Fibroblast of lung (primary cell): ENCODE measurements around the gene BNIP3.

Experiments
- EZH2 ChIP-seq: IDR thresholded peaks from 2 replicates; pipeline ENCODE4 v1.5.1; 2012; ENCODE audit warnings: low read length, control low read depth, mild to moderate bottlenecking; ENCODE audit errors: missing control alignments
- TF ChIP-seq, protein P1 (sequence below), 2 donors: IDR thresholded peaks in 1 of 2; conservative IDR thresholded peaks in 1 of 2; 1 replicate in 1 of 2; 2 replicates in 1 of 2; pipeline ENCODE4 v1.5.1; 2011 to 2012; ENCODE audit warnings: low read length in 2 of 2, control low read depth in 1 of 2, inconsistent platforms in 1 of 2, low read depth in 1 of 2, mild to moderate bottlenecking in 1 of 2

GRCh38 chr10:131934769-131935168 is 47.0 kb downstream of the BNIP3 start:
- TF ChIP-seq, protein P1, sequence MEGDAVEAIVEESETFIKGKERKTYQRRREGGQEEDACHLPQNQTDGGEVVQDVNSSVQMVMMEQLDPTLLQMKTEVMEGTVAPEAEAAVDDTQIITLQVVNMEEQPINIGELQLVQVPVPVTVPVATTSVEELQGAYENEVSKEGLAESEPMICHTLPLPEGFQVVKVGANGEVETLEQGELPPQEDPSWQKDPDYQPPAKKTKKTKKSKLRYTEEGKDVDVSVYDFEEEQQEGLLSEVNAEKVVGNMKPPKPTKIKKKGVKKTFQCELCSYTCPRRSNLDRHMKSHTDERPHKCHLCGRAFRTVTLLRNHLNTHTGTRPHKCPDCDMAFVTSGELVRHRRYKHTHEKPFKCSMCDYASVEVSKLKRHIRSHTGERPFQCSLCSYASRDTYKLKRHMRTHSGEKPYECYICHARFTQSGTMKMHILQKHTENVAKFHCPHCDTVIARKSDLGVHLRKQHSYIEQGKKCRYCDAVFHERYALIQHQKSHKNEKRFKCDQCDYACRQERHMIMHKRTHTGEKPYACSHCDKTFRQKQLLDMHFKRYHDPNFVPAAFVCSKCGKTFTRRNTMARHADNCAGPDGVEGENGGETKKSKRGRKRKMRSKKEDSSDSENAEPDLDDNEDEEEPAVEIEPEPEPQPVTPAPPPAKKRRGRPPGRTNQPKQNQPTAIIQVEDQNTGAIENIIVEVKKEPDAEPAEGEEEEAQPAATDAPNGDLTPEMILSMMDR (conservative IDR thresholded peaks at IDR 0.05 in 1 of 2, IDR thresholded peaks at IDR 0.05 in 1 of 2; ENCODE audit: low read depth in 1 of 2, low read length in 2 of 2) = no peak
- TF ChIP-seq EZH2 = no peak
